Activated naive CD8-positive, alpha-beta T cell treated with anti-CD3 and anti-CD28 coated beads, Interleukin-2, amount 50 U/mL, for 24 hours (primary cell): ENCODE measurements around the gene MLPH.
A peak's percentile ranks its signal among the peaks of the same experiment; 100 is the strongest.

Source experiments
- ATAC-seq: fragments of 150-1000 bp; cut with Tn5 transposase; one replicate; pipeline ENCODE4 v1.10.0; 2021
- DNase-seq: peaks from one replicate; pipeline ENCODE4 v3.0.0; 2021
- H3K27ac Mint-ChIP-seq: one replicate; pipeline ENCODE4 v1.8.0; 2021; ENCODE audit warnings: mild to moderate bottlenecking, mixed read lengths
- H3K27me3 Mint-ChIP-seq: one replicate; pipeline ENCODE4 v1.8.0; 2021; ENCODE audit warnings: mixed read lengths
- H3K36me3 Mint-ChIP-seq: one replicate; pipeline ENCODE4 v1.8.0; 2021; ENCODE audit warnings: low read depth, mixed read lengths
- H3K4me1 Mint-ChIP-seq: one replicate; pipeline ENCODE4 v1.8.0; 2021; ENCODE audit warnings: mixed read lengths
- H3K4me3 Mint-ChIP-seq: one replicate; pipeline ENCODE4 v1.8.0; 2021; ENCODE audit warnings: mild to moderate bottlenecking, moderate library complexity, mixed read lengths
- H3K9me3 Mint-ChIP-seq: one replicate; pipeline ENCODE4 v1.8.0; 2021; ENCODE audit warnings: mixed read lengths

MLPH gene

DNA sequence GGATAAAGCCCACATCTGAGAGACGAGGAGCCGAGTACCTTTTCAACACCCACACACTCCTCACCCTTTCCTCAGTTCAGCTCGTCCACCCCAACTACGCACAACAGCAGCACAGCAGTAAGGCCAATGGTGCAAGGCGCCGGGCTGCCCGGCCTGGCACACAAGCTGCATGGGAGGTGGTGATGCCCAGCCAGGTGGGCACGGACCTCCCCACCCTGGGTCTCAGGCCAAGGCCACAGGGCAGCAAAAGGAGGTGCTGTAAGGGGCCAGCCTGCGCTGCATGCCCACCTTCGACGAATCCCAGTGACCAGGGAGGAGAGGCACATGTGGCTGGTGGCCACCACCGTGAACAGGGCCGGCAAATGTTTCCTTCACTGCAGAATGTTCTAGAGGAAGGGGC lies 36.5 kb upstream of the MLPH start:
- Mint-ChIP-seq H3K9me3 (peaks cover 10% of the 10 kb centered on the region), H3K4me1 (peaks cover 6% of the 10 kb centered on the region), H3K36me3 (no peaks in the 10 kb centered on the region), H3K4me3 (no peak overlapping the region), H3K27ac (no peak overlapping the region), H3K27me3 (peaks cover 2% of the 10 kb centered on the region)
- ATAC-seq (no peak), DNase-seq (no peak)

DNA sequence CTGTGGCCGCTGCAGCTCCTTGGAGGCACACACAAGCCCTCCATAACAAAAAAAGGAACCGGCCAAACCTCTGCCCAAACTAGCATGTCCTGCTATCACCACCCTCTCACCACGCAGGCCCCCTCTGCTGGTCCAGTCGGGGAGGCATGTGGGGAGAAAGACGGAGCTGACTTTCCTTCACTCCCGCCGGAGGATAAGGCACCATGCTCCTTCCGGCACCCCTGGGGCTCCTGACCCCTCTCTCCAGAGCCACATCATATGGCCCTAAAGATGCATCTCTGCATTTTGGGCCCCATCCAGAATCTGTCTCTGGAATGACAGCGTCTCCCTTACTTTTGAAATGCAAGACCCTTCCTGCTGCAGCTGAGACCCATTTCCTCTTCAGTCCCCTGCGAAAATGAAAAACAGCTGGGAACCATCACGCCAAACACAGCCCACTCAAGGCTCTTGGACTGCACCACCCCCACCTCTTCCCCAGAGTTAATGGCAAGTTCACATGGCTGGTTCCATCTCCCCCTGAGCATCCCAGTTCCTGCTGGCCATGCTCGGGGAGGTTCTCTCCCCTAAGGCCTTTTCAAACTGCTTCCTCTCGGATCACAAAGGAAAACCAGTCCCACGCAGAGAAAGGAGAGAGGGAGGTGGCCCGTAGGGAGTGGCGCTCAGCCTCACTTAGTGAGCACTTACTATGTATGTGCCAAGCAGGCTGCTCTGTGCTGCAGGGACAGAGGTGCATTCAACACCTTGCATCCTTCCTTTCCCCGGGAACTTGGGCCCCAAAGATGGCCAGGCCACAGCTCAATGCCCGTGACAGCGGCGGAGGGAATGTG lies 35.2 kb upstream of the MLPH start:
- DNase-seq (no peak), ATAC-seq (no peak)
- Mint-ChIP-seq H3K4me1 (peaks cover 16% of the 10 kb centered on the region), H3K27me3 (peaks cover 2% of the 10 kb centered on the region), H3K36me3 (no peaks in the 10 kb centered on the region), H3K9me3 (peaks cover 10% of the 10 kb centered on the region), H3K27ac (no peak overlapping the region), H3K4me3 (no peak overlapping the region)

DNA sequence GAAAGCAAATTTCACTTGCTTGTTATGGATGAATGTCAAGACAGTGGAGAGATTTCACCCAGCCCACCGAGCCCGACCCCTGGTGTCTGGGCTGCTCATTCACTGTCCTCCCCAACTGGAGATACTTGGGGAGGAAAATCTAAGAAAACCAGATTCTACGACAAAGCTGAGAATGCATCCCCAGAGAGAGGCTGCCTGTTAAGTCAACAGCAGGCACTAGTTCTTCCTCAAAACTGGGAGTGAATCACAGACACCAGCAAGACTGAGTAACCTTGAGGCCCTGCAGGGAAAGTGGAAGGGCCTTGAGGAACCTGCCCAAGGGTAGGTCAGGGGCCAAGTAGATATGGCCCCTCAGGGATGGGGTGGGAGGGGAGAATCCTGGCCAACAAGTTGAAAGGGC lies 34.2 kb upstream of the MLPH start:
- Mint-ChIP-seq H3K4me1 (peaks cover 16% of the 10 kb centered on the region), H3K27me3 (peaks cover 2% of the 10 kb centered on the region), H3K9me3 (peaks cover 15% of the 10 kb centered on the region), H3K36me3 (no peaks in the 10 kb centered on the region), H3K27ac (no peak overlapping the region), H3K4me3 (no peak overlapping the region)
- DNase-seq (no peak), ATAC-seq (no peak)

DNA sequence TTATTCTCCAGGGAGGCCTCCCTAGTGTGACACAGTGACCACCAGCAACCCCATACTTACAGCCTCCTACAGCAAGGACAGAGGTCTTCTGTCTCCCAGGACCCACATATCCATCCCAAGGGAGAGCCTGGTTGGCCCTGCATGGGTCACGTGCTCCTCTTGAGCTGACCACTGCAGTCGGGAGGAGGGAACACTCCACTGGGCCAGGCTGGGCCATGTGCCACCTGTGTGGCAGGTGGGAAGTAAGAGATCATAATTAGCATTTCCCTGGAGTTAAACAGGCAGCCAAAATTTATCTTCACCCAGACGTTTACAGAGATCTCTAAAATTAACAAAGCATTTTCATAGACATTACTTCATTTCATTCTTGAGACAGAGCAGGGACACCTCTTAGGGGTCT lies 33.4 kb upstream of the MLPH start:
- H3K9me3 Mint-ChIP-seq: peaks cover 20% of the 10 kb centered on the region
- peaks cover 24% of the 10 kb centered on the region for H3K4me1 Mint-ChIP-seq
- H3K36me3 Mint-ChIP-seq: no peaks in the 10 kb centered on the region
- no peak overlapping the region for H3K4me3 Mint-ChIP-seq
- H3K27ac Mint-ChIP-seq: no peak overlapping the region
- peaks cover 2% of the 10 kb centered on the region for H3K27me3 Mint-ChIP-seq
- ATAC-seq: no peak
- no peak for DNase-seq

DNA sequence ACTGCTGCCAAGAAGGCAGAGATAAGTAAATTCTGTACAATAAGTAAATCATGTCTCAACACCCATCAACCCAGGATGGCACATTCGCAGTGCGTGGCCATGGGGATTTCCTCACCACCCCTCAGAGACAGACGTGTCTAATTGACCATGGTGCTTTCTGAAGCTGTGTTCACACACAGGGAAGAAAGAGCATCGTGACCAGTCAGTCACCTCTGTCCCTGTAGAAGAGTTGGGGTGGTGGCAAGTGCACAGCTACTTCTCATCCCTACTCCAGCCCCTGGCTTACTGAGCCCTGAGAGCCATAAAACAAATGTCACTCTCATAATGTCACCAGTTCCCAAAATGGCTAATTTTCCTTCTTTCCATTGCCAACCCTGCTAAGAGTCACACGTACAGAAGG lies 31.3 kb upstream of the MLPH start:
- ATAC-seq (peak; percentile 35), DNase-seq (no peak)
- peaks cover 20% of the 10 kb centered on the region for H3K9me3 Mint-ChIP-seq
- no peak overlapping the region for H3K4me3 Mint-ChIP-seq
- H3K27me3 Mint-ChIP-seq: peaks cover 2% of the 10 kb centered on the region
- peaks cover 22% of the 10 kb centered on the region for H3K4me1 Mint-ChIP-seq
- H3K27ac Mint-ChIP-seq: no peak overlapping the region
- no peaks in the 10 kb centered on the region for H3K36me3 Mint-ChIP-seq

DNA sequence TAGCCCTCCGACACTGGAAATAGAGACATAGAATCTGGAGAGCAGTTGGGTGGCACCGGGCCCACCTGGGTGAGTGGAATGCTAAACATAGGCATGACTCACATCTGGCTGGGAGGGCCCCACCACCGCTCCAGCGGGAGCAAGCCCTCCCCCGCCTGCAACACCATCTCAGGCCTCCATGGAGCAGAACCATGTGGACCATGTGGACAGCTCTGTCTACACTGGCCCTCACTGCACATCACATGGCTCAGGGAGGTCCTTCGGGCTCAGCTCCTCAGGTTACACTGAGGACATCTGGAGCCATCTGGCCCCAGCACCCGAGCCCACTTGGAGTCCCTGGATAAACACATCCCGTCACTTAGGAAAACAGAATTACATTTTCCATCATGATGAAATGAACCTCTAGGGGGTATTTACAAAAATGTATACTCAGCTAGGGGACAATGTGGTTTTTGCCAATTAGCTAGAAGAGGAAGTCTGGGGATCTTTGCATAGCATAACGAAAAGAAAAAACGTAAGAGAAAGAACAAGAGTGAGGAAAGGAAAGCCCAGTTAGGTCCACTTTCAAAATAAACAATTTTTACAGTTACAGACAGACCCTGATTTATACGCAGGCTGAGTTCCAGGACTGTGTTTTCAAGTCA lies 30.7 kb upstream of the MLPH start:
- peaks cover 20% of the 10 kb centered on the region for H3K9me3 Mint-ChIP-seq
- ATAC-seq (no peak), DNase-seq (no peak)
- no peak overlapping the region for H3K27ac Mint-ChIP-seq
- no peak overlapping the region for H3K4me3 Mint-ChIP-seq
- peaks cover 2% of the 10 kb centered on the region for H3K27me3 Mint-ChIP-seq
- H3K36me3 Mint-ChIP-seq: no peaks in the 10 kb centered on the region
- H3K4me1 Mint-ChIP-seq: peaks cover 22% of the 10 kb centered on the region

DNA sequence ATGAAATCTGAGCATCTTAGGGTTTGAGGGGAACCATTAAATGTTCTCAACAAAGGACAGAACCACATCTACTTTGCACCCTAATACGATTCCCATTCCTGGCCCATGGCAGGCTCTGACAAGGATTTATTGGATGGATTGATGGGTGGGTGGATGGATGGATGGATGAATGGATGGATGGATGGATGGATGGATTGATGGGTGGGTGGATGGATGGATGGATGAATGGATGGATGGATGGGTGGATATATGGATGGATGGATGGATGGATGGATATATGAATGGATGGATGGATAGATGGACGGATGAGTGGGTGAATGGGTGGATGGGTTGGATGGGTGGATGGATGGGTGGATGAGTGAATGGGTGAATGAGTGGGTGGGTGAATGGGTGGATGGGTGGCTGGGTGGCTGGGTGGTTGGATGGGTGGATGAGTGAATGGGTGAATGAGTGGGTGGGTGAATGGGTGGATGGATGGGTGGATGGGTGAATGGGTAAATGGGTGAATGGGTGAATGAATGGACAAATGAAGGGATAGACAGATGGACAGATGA lies 29.6 kb upstream of the MLPH start:
- ATAC-seq: no peak
- no peak for DNase-seq
- H3K27ac Mint-ChIP-seq: no peak overlapping the region

DNA sequence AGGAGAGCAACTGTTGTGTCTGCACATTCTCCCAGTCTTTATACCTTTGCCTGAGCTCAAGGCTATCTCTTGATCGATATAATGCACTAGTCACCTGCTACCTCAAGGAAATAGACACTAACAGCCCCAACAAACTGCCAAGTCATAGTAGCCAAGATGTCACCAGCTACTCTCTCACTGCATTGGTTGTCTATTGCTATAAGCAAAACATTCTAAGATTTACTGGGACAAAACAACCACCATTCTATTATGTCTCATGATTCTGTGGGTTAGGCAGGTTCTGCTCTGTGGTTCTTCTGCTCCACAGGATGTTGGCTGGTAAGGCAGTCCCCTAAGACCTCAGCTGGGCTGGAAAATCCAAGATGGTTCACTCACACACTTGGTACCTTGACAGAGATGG lies 28.5 kb upstream of the MLPH start:
- Mint-ChIP-seq H3K27ac (no peak overlapping the region), H3K4me1 (peaks cover 22% of the 10 kb centered on the region), H3K36me3 (no peaks in the 10 kb centered on the region), H3K4me3 (no peak overlapping the region), H3K27me3 (peaks cover 2% of the 10 kb centered on the region), H3K9me3 (peaks cover 20% of the 10 kb centered on the region)
- ATAC-seq (peak; percentile 45), DNase-seq (no peak)

More for the DNA sequence above, 29.6 kb upstream of the MLPH start:
- no peak overlapping the region for H3K4me3 Mint-ChIP-seq
- H3K36me3 Mint-ChIP-seq: no peaks in the 10 kb centered on the region
- H3K27me3 Mint-ChIP-seq: peaks cover 2% of the 10 kb centered on the region
- H3K4me1 Mint-ChIP-seq: peaks cover 22% of the 10 kb centered on the region
- peaks cover 20% of the 10 kb centered on the region for H3K9me3 Mint-ChIP-seq

DNA sequence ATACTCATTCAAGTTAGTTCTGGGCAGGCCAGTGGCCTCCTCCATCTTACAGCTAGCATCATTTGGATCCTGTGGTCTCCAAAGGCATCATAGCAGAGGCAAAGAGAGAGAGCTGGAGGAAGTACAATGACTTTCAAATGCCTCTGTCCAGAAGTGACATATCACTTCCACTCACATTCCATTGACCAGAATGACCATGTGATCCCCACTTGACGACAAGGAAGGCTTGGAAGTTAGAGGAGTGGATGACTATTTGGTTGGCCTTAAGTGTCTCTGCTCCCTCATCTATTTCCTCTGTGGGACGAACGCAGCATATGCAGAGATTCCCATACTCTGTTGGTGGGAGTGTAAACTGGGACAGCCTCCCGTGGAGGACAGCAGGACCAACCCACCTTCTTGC lies 27.8 kb upstream of the MLPH start:
- H3K4me3 Mint-ChIP-seq: no peak overlapping the region
- no peak overlapping the region for H3K27ac Mint-ChIP-seq
- H3K9me3 Mint-ChIP-seq: peaks cover 19% of the 10 kb centered on the region
- peaks cover 2% of the 10 kb centered on the region for H3K27me3 Mint-ChIP-seq
- ATAC-seq: no peak
- H3K4me1 Mint-ChIP-seq: peaks cover 22% of the 10 kb centered on the region
- no peak for DNase-seq
- H3K36me3 Mint-ChIP-seq: no peaks in the 10 kb centered on the region

DNA sequence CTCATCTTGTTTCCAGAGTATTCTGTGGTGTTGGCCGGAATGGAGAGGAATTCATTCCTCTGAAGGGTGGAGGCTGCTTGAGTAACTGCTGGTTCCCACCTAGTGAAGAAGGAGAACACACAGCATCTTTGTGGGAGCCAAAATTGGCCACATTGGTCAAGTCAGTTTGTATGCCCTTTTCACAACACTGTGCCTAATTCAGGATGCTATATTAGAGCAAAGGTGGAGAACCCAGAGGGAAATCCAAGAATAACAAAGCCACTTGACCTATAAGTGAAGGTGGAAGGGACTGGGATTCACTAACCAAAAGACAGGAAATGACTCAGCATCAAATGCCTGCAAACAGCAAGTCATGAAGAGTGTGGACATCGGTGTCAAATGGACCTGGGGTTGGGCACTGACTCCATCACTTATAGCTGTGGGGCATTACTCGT lies 27.3 kb upstream of the MLPH start:
- Mint-ChIP-seq H3K27ac (no peak overlapping the region), H3K36me3 (no peaks in the 10 kb centered on the region), H3K9me3 (peaks cover 15% of the 10 kb centered on the region), H3K4me3 (no peak overlapping the region), H3K4me1 (peaks cover 22% of the 10 kb centered on the region), H3K27me3 (peaks cover 2% of the 10 kb centered on the region)
- DNase-seq: no peak
- ATAC-seq: no peak

DNA sequence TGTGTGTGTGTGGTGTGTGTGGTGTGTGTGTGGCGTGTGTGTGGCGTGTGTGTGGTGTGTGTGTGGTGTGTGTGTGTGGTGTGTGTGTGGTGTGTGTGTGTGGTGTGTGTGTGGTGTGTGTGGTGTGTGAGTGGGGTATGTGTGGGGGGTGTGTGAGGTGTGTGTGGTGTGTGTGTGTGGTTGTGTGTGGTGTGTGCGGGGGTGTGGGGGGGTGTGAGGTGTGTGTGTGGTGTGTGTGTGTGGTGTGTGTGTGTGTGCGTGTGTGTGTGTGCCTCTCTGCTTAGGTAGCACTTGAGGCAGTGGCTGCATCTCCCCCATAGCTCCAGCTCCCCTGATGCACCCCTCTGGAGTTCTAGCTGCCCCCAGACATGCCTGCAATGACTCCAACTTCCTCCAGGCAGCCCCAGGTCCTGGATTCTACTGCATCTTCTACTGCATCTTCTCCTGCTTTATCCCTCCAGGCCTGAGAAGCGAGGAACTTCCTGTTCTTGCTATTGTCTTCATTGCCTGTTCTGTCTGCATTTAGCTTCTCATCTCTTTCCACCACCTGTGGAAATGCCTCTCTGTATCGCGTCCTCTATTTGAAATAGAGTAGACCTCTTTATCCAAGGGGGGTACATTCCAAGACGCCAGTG lies 22.2 kb upstream of the MLPH start:
- no peaks in the 10 kb centered on the region for H3K27me3 Mint-ChIP-seq
- H3K4me1 Mint-ChIP-seq: peaks cover 1% of the 10 kb centered on the region
- no peak overlapping the region for H3K4me3 Mint-ChIP-seq
- no peaks in the 10 kb centered on the region for H3K9me3 Mint-ChIP-seq
- ATAC-seq: no peak
- H3K27ac Mint-ChIP-seq: no peak overlapping the region
- no peaks in the 10 kb centered on the region for H3K36me3 Mint-ChIP-seq
- no peak for DNase-seq

DNA sequence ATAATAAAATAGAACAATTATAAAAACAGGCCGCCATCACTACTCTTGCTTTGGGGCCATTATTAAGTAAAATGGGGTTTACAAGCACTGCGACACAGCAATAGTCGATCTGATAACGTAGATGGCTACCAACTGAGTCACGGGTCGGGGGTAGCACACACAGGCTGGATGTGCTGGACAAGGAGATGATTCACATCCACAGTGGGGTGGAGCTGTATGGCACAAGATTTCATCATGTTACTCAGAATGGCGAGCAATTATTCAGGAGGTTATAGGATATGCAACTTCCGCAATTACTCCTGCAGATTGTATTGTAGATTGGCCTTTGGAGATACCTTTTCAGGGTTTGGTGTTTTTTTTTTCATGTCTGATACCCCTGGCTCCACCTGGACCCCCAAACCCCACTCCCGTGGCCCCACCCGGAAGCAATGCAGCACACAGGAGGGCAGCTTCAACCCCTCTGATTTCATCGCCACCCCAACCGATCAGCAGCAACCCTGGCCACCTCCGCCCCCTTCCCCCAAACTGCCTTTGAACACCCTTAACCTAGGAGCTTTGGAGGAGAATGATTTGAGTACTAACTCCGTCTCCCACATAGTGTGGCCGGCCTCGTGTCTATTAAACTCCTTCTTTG lies 21.4 kb upstream of the MLPH start:
- Mint-ChIP-seq H3K4me1 (peaks cover 1% of the 10 kb centered on the region), H3K27ac (no peak overlapping the region), H3K36me3 (no peaks in the 10 kb centered on the region), H3K4me3 (no peak overlapping the region), H3K27me3 (no peaks in the 10 kb centered on the region), H3K9me3 (no peaks in the 10 kb centered on the region)
- DNase-seq (no peak), ATAC-seq (no peak)

DNA sequence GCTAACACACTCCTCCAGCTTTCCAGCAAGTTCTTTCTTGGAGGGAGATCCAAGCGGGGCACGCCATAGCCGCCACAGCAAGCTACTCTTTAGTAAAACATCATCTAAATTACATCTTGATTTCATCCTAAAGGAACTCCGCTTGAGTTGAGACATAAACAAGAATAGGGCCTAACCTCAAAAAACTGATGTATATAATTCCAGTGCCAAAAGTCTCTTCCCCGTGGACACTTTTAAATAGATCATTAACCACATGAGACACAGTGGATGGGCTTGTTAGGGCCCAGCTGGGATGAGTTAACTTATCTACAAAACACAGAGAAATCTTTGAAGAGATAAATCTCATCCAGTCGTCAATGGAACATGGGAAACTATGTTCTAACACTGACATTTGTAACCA lies 20.8 kb upstream of the MLPH start:
- H3K9me3 Mint-ChIP-seq: no peaks in the 10 kb centered on the region
- no peak for DNase-seq
- peaks cover 1% of the 10 kb centered on the region for H3K4me1 Mint-ChIP-seq
- no peak for ATAC-seq
- H3K27me3 Mint-ChIP-seq: no peaks in the 10 kb centered on the region
- no peaks in the 10 kb centered on the region for H3K36me3 Mint-ChIP-seq
- no peak overlapping the region for H3K4me3 Mint-ChIP-seq
- H3K27ac Mint-ChIP-seq: no peak overlapping the region

DNA sequence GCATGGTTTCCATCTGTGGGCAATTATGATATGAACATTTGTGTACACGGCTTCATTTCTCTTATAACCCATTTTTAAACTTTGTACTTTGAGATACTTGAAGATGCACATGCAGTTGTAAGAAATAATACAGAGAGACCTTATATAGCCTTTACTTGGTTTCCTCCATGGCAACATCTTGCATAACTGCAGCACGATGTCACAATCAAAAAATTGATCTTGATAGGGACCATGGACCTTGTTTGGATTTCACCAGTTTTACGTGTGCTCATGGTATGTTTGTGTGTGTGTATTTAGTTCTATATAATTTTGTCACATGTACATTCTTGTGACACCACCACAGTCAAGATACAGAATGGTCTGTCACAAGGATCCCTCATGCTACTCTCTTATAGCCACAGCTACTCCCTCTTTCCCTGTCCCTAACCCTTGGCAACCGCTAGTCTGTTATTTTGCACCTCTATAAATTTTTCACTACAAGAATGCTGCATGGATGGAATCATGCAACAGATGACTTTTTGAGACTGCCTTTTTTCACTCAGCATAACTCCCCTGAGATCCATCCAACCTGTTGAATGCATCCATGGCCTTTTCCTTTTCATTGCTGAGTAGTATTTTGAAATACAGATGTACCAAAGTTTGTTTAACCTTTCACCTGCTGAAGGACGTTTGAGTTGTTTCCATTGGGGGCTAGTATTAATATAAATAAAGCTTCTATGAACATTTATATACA lies 19.4 kb upstream of the MLPH start:
- DNase-seq: no peak
- ATAC-seq: no peak
- no peaks in the 10 kb centered on the region for H3K36me3 Mint-ChIP-seq

More for the DNA sequence above, 19.4 kb upstream of the MLPH start:
- Mint-ChIP-seq H3K4me3 (no peak overlapping the region), H3K27ac (no peak overlapping the region), H3K4me1 (peaks cover 1% of the 10 kb centered on the region), H3K9me3 (no peaks in the 10 kb centered on the region), H3K27me3 (no peaks in the 10 kb centered on the region)
